Chondrocyte (in vitro differentiated cells): ENCODE data around the gene GJC3. TPM values are rescaled to one million over a fixed set of nuclear protein-coding genes. Genes with fewer than 3 reads are reported as not detected.

Experiments used
- DNase-seq: peaks from one replicate; pipeline ENCODE4 v3.0.0; 2021; ENCODE audit warnings: mixed read lengths, low spot score
- H3K27ac Mint-ChIP-seq: one replicate; pipeline ENCODE4 v1.8.0; 2021; ENCODE audit warnings: mild to moderate bottlenecking, moderate library complexity, mixed read lengths; ENCODE audit not compliant: unreplicated experiment
- H3K27me3 Mint-ChIP-seq: 2 replicates; pipeline ENCODE4 v1.8.0; 2021; ENCODE audit warnings: low read depth, mixed read lengths
- H3K36me3 Mint-ChIP-seq: 2 replicates; pipeline ENCODE4 v1.8.0; 2021; ENCODE audit warnings: low read depth, mixed read lengths
- H3K4me1 Mint-ChIP-seq: 2 replicates; pipeline ENCODE4 v1.8.0; 2021; ENCODE audit warnings: low read depth, mild to moderate bottlenecking, mixed read lengths
- H3K4me3 Mint-ChIP-seq: one replicate; pipeline ENCODE4 v1.8.0; 2021; ENCODE audit warnings: mild to moderate bottlenecking, moderate library complexity, mixed read lengths; ENCODE audit not compliant: unreplicated experiment
- H3K9me3 Mint-ChIP-seq: 2 replicates; pipeline ENCODE4 v1.8.0; 2021; ENCODE audit warnings: low read depth, mixed read lengths
- total RNA-seq: library from RNA; stranded (reverse); gene quantifications from 3 replicates; pipeline ENCODE4 v1.2.1, GENCODE V29; 2021
- TF ChIP-seq, protein P1 (sequence below): fragments of 200-600 bp; sonication (generic); IDR thresholded peaks from 2 replicates; pipeline ENCODE4 v1.5.0; 2021; ENCODE audit warnings: antibody characterized with exemption, mild to moderate bottlenecking, moderate library complexity

The GJC3 gene
- total RNA-seq, 1 donor from 2014 or later, result not detected

DNA sequence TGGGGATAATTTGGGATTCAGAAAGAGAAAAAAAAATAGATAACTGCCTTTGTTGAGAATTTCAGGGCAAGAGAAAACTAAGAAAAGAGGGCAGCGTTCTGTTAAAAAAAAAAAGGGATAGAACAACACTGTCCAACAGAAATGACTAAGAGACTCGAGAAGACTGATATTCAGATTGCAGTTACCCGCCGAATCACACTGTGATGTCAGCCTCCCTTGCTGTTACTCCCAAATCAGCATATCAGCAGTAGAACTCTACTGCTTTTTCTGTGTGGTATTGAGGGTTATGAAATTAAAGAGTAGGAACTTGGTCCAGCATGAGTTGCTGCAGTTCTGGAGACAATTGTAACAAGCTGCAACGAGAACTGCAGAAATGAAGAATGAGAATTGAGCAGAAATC is 1.9 kb downstream of the GJC3 start:
- TF ChIP-seq, protein P1, sequence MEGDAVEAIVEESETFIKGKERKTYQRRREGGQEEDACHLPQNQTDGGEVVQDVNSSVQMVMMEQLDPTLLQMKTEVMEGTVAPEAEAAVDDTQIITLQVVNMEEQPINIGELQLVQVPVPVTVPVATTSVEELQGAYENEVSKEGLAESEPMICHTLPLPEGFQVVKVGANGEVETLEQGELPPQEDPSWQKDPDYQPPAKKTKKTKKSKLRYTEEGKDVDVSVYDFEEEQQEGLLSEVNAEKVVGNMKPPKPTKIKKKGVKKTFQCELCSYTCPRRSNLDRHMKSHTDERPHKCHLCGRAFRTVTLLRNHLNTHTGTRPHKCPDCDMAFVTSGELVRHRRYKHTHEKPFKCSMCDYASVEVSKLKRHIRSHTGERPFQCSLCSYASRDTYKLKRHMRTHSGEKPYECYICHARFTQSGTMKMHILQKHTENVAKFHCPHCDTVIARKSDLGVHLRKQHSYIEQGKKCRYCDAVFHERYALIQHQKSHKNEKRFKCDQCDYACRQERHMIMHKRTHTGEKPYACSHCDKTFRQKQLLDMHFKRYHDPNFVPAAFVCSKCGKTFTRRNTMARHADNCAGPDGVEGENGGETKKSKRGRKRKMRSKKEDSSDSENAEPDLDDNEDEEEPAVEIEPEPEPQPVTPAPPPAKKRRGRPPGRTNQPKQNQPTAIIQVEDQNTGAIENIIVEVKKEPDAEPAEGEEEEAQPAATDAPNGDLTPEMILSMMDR, result no peak
- no peak for DNase-seq
- Mint-ChIP-seq H3K27me3 (peaks cover 32% of the 10 kb centered on the region), H3K36me3 (no peaks in the 10 kb centered on the region), H3K4me1 (peaks cover 7% of the 10 kb centered on the region), H3K4me3 (no peak overlapping the region), H3K9me3 (no peaks in the 10 kb centered on the region), H3K27ac (no peak overlapping the region)

DNA sequence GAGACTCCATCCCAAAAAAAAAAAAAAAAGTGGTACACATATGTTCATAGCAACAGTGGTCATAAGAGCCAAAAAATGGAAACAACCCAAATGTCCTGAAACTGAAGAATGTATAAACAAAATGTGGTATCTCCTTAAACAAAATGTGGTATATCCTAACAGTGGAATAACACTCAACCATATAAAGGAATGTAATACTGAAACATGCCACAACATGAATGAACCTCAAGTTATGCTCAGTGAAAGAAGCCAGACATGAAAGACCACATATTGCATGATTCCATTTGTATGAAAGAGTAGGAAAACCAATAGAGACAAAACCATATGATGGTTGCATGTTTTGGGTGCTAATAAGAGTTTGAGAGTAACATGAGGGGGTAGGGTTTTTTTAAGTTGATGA is 3.1 kb downstream of the GJC3 start:
- H3K9me3 Mint-ChIP-seq, result peaks cover 8% of the 10 kb centered on the region
- H3K36me3 Mint-ChIP-seq, result peaks cover 3% of the 10 kb centered on the region
- no peak for DNase-seq
- TF ChIP-seq, protein P1, result no peak
- peaks cover 29% of the 10 kb centered on the region for H3K27me3 Mint-ChIP-seq
- H3K4me3 Mint-ChIP-seq, result no peak overlapping the region
- no peak overlapping the region for H3K27ac Mint-ChIP-seq
- H3K4me1 Mint-ChIP-seq, result peaks cover 7% of the 10 kb centered on the region

DNA sequence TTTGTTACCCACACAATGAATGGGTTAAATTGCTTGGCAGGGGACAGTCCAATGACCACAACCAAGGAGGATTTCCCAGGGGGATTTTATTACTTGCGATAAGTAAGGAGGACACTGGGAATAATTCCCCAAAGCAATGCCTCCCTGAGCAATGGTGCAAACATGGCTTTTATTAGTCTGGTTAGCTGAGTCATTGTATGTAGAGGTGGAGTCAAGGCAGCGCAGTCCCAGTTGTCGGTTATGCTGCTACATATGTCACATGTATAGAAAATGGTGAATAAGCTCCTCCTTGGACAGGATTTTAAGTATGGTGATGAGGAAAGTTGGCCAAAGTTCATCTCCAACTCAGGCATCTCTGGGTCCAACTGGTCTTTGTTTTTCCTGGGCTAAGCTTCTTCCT is 6.2 kb downstream of the GJC3 start:
- no peak for DNase-seq
- TF ChIP-seq, protein P1, result no peak
- Mint-ChIP-seq H3K27me3 (peaks cover 19% of the 10 kb centered on the region), H3K9me3 (peaks cover 15% of the 10 kb centered on the region), H3K4me3 (no peak overlapping the region), H3K27ac (no peak overlapping the region), H3K36me3 (peaks cover 3% of the 10 kb centered on the region), H3K4me1 (peaks cover 7% of the 10 kb centered on the region)

DNA sequence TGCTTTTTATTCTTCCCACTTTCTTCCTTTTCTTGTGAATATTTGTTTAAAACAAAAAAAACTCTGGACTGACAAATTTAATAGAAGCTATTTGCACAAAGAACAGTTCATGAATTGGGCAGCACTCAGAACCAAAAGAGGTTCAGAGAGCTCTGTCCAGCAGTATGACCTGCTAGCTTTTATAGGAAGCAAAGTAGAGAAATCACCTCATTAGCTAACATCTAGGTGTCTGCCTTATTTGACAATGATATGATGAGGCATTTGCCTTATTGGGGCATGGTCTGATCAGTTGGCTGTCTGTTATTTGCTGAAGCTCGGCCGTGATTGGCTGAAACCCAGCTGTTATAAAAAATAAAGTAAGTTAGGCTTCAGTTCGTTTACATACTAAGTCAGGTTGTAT is 9.3 kb downstream of the GJC3 start:
- peaks cover 19% of the 10 kb centered on the region for H3K4me1 Mint-ChIP-seq
- H3K27ac Mint-ChIP-seq, result no peak overlapping the region
- H3K4me3 Mint-ChIP-seq, result peak overlapping the region; percentile 82
- TF ChIP-seq, protein P1, result no peak
- no peak for DNase-seq
- peaks cover 15% of the 10 kb centered on the region for H3K9me3 Mint-ChIP-seq
- H3K27me3 Mint-ChIP-seq, result peaks cover 16% of the 10 kb centered on the region
- H3K36me3 Mint-ChIP-seq, result peaks cover 3% of the 10 kb centered on the region

DNA sequence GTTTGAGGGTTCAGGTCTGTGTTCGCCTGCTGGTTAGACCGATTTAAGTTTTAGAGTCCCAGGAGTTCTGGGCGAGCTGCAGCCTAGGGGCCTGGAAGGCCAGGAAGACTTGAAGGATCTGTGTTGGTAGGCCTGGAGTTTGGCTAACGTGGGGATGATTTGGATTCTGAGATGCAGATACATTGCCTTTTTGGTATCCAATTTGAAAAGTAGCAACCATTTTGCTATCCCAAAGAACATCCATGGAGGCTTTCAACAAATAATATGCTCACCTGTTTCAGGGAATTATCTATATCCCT is 9.7 kb downstream of the GJC3 start:
- peak overlapping the region; percentile 82 for H3K4me3 Mint-ChIP-seq

More for the DNA sequence above, 9.7 kb downstream of the GJC3 start:
- Mint-ChIP-seq H3K27ac (peak overlapping the region; percentile 87), H3K4me1 (peaks cover 19% of the 10 kb centered on the region), H3K9me3 (peaks cover 15% of the 10 kb centered on the region), H3K36me3 (peaks cover 3% of the 10 kb centered on the region), H3K27me3 (peaks cover 15% of the 10 kb centered on the region)
- TF ChIP-seq, protein P1, result no peak
- no peak for DNase-seq
